GM21529 (cell line): ENCODE results near the gene ABR.

Source experiments
- ATAC-seq: cut with Tn5 transposase; IDR thresholded peaks from one replicate; pipeline ENCODE4 v1.9.1; 2021; ENCODE audit not compliant: unreplicated experiment

Gene ABR

GRCh38 chr17:969811-970355 is 209.9 kb downstream of the ABR start:
- no peak for ATAC-seq

- ATAC-seq = no peak
Observed at GRCh38 chr17:968812-969730, 210.7 kb downstream of the ABR start.

GRCh38 chr17:967122-967521 is 212.7 kb downstream of the ABR start:
- no peak for ATAC-seq

- ATAC-seq = no peak
Observed at GRCh38 chr17:965311-965989, 214.3 kb downstream of the ABR start.

- no peak for ATAC-seq
Observed at GRCh38 chr17:964876-965275, 214.9 kb downstream of the ABR start.

- no peak for ATAC-seq
Observed at GRCh38 chr17:962670-963069, 217.1 kb downstream of the ABR start.

GRCh38 chr17:962166-962565 is 217.6 kb downstream of the ABR start:
- no peak for ATAC-seq

- ATAC-seq = no peak
Observed at GRCh38 chr17:958712-959451, 220.9 kb downstream of the ABR start.

- ATAC-seq = no peak
Observed at GRCh38 chr17:957856-958421, 221.8 kb downstream of the ABR start.

GRCh38 chr17:956905-957304 is 222.9 kb downstream of the ABR start:
- no peak for ATAC-seq

GRCh38 chr17:954431-955164 is 225.2 kb downstream of the ABR start:
- no peak for ATAC-seq

- no peak for ATAC-seq
Observed at GRCh38 chr17:953767-954166, 226.0 kb downstream of the ABR start.
